A549 (cell line): ENCODE data around the gene TLCD3A.

Experiments used
- CTCF ChIP-seq: fragments of >200 bp; sonication (Bioruptor Twin); formaldehyde crosslinking; IDR thresholded peaks from 3 replicates; pipeline ENCODE4 v1.5.1; 2016
- EP300 ChIP-seq, 2 experiments: fragments of >200 bp; sonication (Bioruptor Twin); formaldehyde crosslinking; IDR thresholded peaks; 2 replicates in 1 of 2; 3 replicates in 1 of 2; pipeline ENCODE4 v1.6.1; 2016 to 2017
- KDM1A ChIP-seq: fragments of 200-600 bp; sonication (generic); IDR thresholded peaks from 2 replicates; pipeline ENCODE4 v1.6.1; 2016; ENCODE audit warnings: low read depth, mild to moderate bottlenecking
- MYC ChIP-seq: IDR thresholded peaks from 2 replicates; pipeline ENCODE4 v1.6.1; 2012; ENCODE audit warnings: mild to moderate bottlenecking, inconsistent platforms, low read length, improper control_type of control experiment, borderline replicate concordance
- RAD21 ChIP-seq, 2 experiments: fragments of >200 bp in 1 of 2; sonication (Bioruptor Twin) in 1 of 2; formaldehyde crosslinking in 1 of 2; IDR thresholded peaks in 1 of 2; conservative IDR thresholded peaks in 1 of 2; 2 replicates in 1 of 2; 3 replicates in 1 of 2; pipeline ENCODE4 v1.6.1; 2012 to 2018; ENCODE audit warnings: inconsistent platforms in 1 of 2

DNA sequence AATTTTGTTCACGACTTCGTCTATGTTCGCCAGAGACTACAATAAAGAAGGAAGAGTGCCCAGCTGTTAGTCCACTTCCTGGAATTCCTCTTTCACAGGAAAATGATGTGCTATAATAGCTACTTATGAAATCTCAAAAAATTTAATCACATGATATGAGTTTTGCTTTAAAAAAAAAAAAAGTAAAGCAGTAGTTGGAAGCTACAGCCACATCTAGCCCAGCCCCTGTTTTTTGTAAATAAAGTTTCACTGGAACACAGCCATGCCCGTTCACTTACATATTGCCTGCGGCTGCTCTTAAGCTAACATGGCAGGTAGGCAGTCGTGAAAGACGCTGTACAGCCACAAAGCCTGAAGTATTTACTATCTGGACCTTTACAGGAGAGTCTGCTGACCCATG lies 33.1 kb upstream of the TLCD3A start:
- no peak for TF ChIP-seq EP300 (IDR thresholded peaks at IDR 0.05)
- no peak for TF ChIP-seq KDM1A
- no peak for TF ChIP-seq RAD21 (conservative IDR thresholded peaks at IDR 0.05 in 1 of 2, IDR thresholded peaks at IDR 0.05 in 1 of 2)
- TF ChIP-seq MYC: no peak
- no peak for TF ChIP-seq CTCF
